CD4-positive, alpha-beta T cell treated with Interleukin-2 at 100 ng/mL for 4 hours (primary cell): Measurements from ENCODE around the gene GLRA1.

ENCODE experiments used
- DNase-seq: peaks from one replicate; pipeline ENCODE4 v3.0.0-alpha.2; 2020; ENCODE audit warnings: low spot score

GLRA1 gene

GRCh38 chr5:151772846-151773561 lies 151.6 kb downstream of the GLRA1 start:
- DNase-seq, result no peak
